Measurements from ENCODE around the gene PURA. TPM values are rescaled to one million over a fixed set of nuclear protein-coding genes. Genes with fewer than 3 reads are reported as not detected.

Gene PURA
- total and polyA plus RNA-seq, 2 of the 13 experiments (the other 11 are each of a cell fraction or from before 2014, with no cell fraction given) = 2.0 to 5.0 TPM

- 0 out of 2 replicates have a peak, but pooled peaks have one; percentile 16 for TF ChIP-seq NR2F6 (IDR thresholded peaks at IDR 0.05)
- TF ChIP-seq NR2F6 (CRISPR knock-in tag; IDR thresholded peaks at IDR 0.05) = peak; percentile 45; the same call in 1 of the 2 replicates
- TF ChIP-seq MEIS1 (CRISPR knock-in tag; IDR thresholded peaks at IDR 0.05; ENCODE audit: borderline replicate concordance) = 0 out of 2 replicates have a peak, but pooled peaks have one; percentile 82
- TF ChIP-seq ZNF225 (CRISPR knock-in tag; IDR thresholded peaks at IDR 0.05) = no peak
- peak; percentile 27; the same call in 1 of the 2 replicates for TF ChIP-seq GATAD1 (CRISPR knock-in tag; IDR thresholded peaks at IDR 0.05)
- peak; percentile 86 for TF ChIP-seq ZBTB26 (CRISPR knock-in tag; IDR thresholded peaks at IDR 0.05; ENCODE audit: borderline replicate concordance)
- no peak for TF ChIP-seq TBP (CRISPR knock-in tag; IDR thresholded peaks at IDR 0.05)
- peak; percentile 39; the same call in 1 of the 2 replicates for TF ChIP-seq SPEN (CRISPR knock-in tag; IDR thresholded peaks at IDR 0.05; ENCODE audit: low read depth)
- TF ChIP-seq ZNF501 (CRISPR knock-in tag; IDR thresholded peaks at IDR 0.05) = 0 out of 2 replicates have a peak, but pooled peaks have one; percentile 39
- no peak for TF ChIP-seq POGZ (CRISPR knock-in tag; IDR thresholded peaks at IDR 0.05)
- TF ChIP-seq REL (CRISPR knock-in tag; conservative IDR thresholded peaks at IDR 0.05) = no peak
- 0 out of 2 replicates have a peak, but pooled peaks have one; percentile 69 for TF ChIP-seq FOXO4 (CRISPR knock-in tag; conservative IDR thresholded peaks at IDR 0.05)
- TF ChIP-seq DMTF1 (CRISPR knock-in tag; IDR thresholded peaks at IDR 0.05) = no peak
- TF ChIP-seq THRA (CRISPR knock-in tag; IDR thresholded peaks at IDR 0.05; ENCODE audit: borderline replicate concordance) = peak; percentile 56; the same call in 1 of the 2 replicates
- peak; percentile 53; the same call in 1 of the 2 replicates for TF ChIP-seq ZNF768 (CRISPR knock-in tag; IDR thresholded peaks at IDR 0.05)
- TF ChIP-seq ZNF234 (CRISPR knock-in tag; conservative IDR thresholded peaks at IDR 0.05) = no peak
- TF ChIP-seq IKZF5 (CRISPR knock-in tag; IDR thresholded peaks at IDR 0.05) = peak; percentile 72; the same call in 1 of the 2 replicates
- peak; percentile 81; the same call in 1 of the 2 replicates for TF ChIP-seq ETV5 (CRISPR knock-in tag; IDR thresholded peaks at IDR 0.05; ENCODE audit: borderline replicate concordance)
- TF ChIP-seq GATAD2A (CRISPR knock-in tag; IDR thresholded peaks at IDR 0.05) = peak; percentile 41; the same call in 1 of the 2 replicates
- peak; percentile 93 for TF ChIP-seq STAG1 (CRISPR knock-in tag; IDR thresholded peaks at IDR 0.05)
- no peak for TF ChIP-seq NBN (conservative IDR thresholded peaks at IDR 0.05)
Measured at GRCh38 chr5:140157032-140157781, 43.3 kb downstream of the PURA start (continued).
